DOHH2 (cell line): ENCODE results near the gene RAD51B.

ENCODE experiments used
- H3F3A ChIP-seq: fragments of 200-600 bp; sonication (generic), shearing (Covaris generic); 2 replicates; pipeline ENCODE4 v1.6.0; 2016; ENCODE audit warnings: antibody characterized with exemption, mild to moderate bottlenecking; ENCODE audit not compliant: control insufficient read depth, insufficient read depth
- H3K27ac ChIP-seq: fragments of 200-600 bp; sonication (generic); 2 replicates; pipeline ENCODE4 v1.5.1; 2014; ENCODE audit warnings: low read depth, mild to moderate bottlenecking, low read length, moderate library complexity
- H3K27me3 ChIP-seq: fragments of 200-600 bp; sonication (generic); 2 replicates; pipeline ENCODE4 v1.6.1; 2014; ENCODE audit warnings: mild to moderate bottlenecking, low read length, mixed read lengths; ENCODE audit not compliant: control insufficient read depth
- H3K36me3 ChIP-seq: fragments of 200-600 bp; sonication (generic); 2 replicates; pipeline ENCODE4 v1.6.1; 2014; ENCODE audit warnings: mild to moderate bottlenecking, low read length, moderate library complexity, mixed read lengths; ENCODE audit not compliant: control insufficient read depth
- H3K4me1 ChIP-seq: fragments of 200-600 bp; sonication (generic); 2 replicates; pipeline ENCODE4 v1.6.1; 2014; ENCODE audit warnings: mild to moderate bottlenecking, low read length, mixed read lengths; ENCODE audit not compliant: control insufficient read depth
- H3K4me2 ChIP-seq: fragments of 200-600 bp; sonication (generic); 2 replicates; pipeline ENCODE4 v1.6.0; 2014; ENCODE audit warnings: mild to moderate bottlenecking, low read length, moderate library complexity
- H3K4me3 ChIP-seq: fragments of 200-600 bp; sonication (generic); 2 replicates; pipeline ENCODE4 v1.5.1; 2014; ENCODE audit warnings: mild to moderate bottlenecking, low read length, mixed read lengths
- H3K79me2 ChIP-seq: fragments of 200-600 bp; sonication (generic); 2 replicates; pipeline ENCODE4 v1.6.1; 2014; ENCODE audit warnings: mild to moderate bottlenecking, low read length, mixed read lengths; ENCODE audit not compliant: control insufficient read depth
- H3K9me2 ChIP-seq: fragments of 200-600 bp; sonication (generic); replicated peaks from 2 replicates; pipeline ENCODE4 v1.6.1; 2014; ENCODE audit warnings: mild to moderate bottlenecking, low read length, mixed read lengths; ENCODE audit not compliant: control insufficient read depth
- H3K9me3 ChIP-seq: fragments of 200-600 bp; sonication (generic); 2 replicates; pipeline ENCODE4 v1.6.1; 2014; ENCODE audit warnings: antibody characterized with exemption, low read length, mixed read lengths; ENCODE audit not compliant: control insufficient read depth, insufficient read depth
- H4K20me1 ChIP-seq: fragments of 200-600 bp; sonication (generic); 2 replicates; pipeline ENCODE4 v1.6.0; 2014; ENCODE audit warnings: low read depth, mild to moderate bottlenecking, antibody characterized with exemption, low read length, moderate library complexity; ENCODE audit not compliant: control insufficient read depth, insufficient read depth
- EZH2phosphoT487 ChIP-seq: fragments of 200-600 bp; sonication (generic); IDR thresholded peaks from 2 replicates; pipeline ENCODE4 v1.6.1; 2017; ENCODE audit warnings: borderline replicate concordance, mild to moderate bottlenecking, antibody characterized with exemption, low read length, moderate library complexity, mixed read lengths
- TF ChIP-seq, protein P1 (sequence below): fragments of 200-600 bp; sonication (generic); IDR thresholded peaks from one replicate; pipeline ENCODE4 v1.5.1; 2014; ENCODE audit warnings: antibody characterized with exemption, mild to moderate bottlenecking, low read depth, low read length; ENCODE audit not compliant: poor library complexity, severe bottlenecking

RAD51B gene

GRCh38 chr14:68671909-68672308 lies 852.3 kb downstream of the RAD51B start:
- no peaks in the 10 kb centered on the region for H3K9me2 ChIP-seq
- no peak overlapping the region for H3K27ac ChIP-seq
- H3F3A ChIP-seq: peaks cover 22% of the 10 kb centered on the region

DNA sequence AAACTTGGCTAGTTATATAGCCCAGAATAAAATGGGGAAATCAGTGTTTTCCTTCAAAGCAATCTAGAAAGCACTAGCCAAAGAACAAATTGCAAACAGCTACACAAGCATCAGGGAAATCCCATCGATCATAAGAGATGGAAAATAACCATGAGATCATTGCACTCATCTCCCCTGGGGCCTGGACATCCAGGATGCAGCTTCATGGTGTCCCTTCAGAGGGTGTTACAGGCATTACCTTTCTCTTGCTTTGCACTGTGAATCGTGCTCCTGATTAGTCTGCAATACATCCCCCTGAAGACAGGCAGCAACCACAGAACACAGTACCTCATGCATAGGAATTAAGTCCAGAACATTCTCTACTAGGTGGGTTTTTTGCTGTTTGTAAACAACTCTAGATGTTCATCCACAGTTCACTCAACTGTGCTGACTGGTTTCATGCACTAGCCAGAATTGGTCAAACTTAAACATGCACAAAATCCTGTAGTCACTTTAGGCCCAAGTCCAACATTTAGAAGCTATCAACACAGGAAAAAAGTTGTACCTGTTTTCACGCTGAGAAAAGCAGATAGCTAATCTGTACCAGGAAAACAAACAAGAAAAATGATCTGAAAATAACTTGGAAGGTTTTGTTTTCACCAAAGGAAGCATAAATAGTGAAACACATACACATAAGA lies 853.2 kb downstream of the RAD51B start:
- H3K9me2 ChIP-seq: no peaks in the 10 kb centered on the region
- H3K79me2 ChIP-seq: no peaks in the 10 kb centered on the region
- H3K4me1 ChIP-seq: peaks cover 90% of the 10 kb centered on the region
- H3K27me3 ChIP-seq: no peaks in the 10 kb centered on the region
- H3K9me3 ChIP-seq: peaks cover 5% of the 10 kb centered on the region; the same call in 1 of the 2 replicates
- peak overlapping the region; percentile 26 for H3K4me2 ChIP-seq
- no peak overlapping the region for H3K4me3 ChIP-seq
- peaks cover 22% of the 10 kb centered on the region for H3F3A ChIP-seq
- H3K36me3 ChIP-seq: peaks cover 12% of the 10 kb centered on the region
- TF ChIP-seq, protein P1, sequence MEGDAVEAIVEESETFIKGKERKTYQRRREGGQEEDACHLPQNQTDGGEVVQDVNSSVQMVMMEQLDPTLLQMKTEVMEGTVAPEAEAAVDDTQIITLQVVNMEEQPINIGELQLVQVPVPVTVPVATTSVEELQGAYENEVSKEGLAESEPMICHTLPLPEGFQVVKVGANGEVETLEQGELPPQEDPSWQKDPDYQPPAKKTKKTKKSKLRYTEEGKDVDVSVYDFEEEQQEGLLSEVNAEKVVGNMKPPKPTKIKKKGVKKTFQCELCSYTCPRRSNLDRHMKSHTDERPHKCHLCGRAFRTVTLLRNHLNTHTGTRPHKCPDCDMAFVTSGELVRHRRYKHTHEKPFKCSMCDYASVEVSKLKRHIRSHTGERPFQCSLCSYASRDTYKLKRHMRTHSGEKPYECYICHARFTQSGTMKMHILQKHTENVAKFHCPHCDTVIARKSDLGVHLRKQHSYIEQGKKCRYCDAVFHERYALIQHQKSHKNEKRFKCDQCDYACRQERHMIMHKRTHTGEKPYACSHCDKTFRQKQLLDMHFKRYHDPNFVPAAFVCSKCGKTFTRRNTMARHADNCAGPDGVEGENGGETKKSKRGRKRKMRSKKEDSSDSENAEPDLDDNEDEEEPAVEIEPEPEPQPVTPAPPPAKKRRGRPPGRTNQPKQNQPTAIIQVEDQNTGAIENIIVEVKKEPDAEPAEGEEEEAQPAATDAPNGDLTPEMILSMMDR: no peak
- TF ChIP-seq EZH2phosphoT487: no peak
- no peak overlapping the region for H3K27ac ChIP-seq
- no peaks in the 10 kb centered on the region for H4K20me1 ChIP-seq

More at GRCh38 chr14:68671909-68672308, 852.3 kb downstream of the RAD51B start:
- H3K27me3 ChIP-seq: no peaks in the 10 kb centered on the region
- H3K36me3 ChIP-seq: peaks cover 14% of the 10 kb centered on the region
- peaks cover 90% of the 10 kb centered on the region for H3K4me1 ChIP-seq
- no peak overlapping the region for H3K4me3 ChIP-seq
- no peak for TF ChIP-seq EZH2phosphoT487
- TF ChIP-seq, protein P1: no peak
- H3K79me2 ChIP-seq: no peaks in the 10 kb centered on the region
- no peak overlapping the region for H3K4me2 ChIP-seq
- H3K9me3 ChIP-seq: peaks cover 5% of the 10 kb centered on the region; the same call in 1 of the 2 replicates
- H4K20me1 ChIP-seq: no peaks in the 10 kb centered on the region

- no peak overlapping the region for H3K27ac ChIP-seq
Measured at GRCh38 chr14:68673464-68673863, 853.9 kb downstream of the RAD51B start.

More at GRCh38 chr14:68673464-68673863, 853.9 kb downstream of the RAD51B start:
- Histone ChIP-seq H3K9me3 (peaks cover 5% of the 10 kb centered on the region; the same call in 1 of the 2 replicates), H3K27me3 (no peaks in the 10 kb centered on the region), H3K4me3 (no peak overlapping the region), H3K4me1 (peaks cover 90% of the 10 kb centered on the region), H3K36me3 (peaks cover 12% of the 10 kb centered on the region), H3F3A (peaks cover 22% of the 10 kb centered on the region), H3K79me2 (no peaks in the 10 kb centered on the region), H3K4me2 (no peak overlapping the region; the same call in 1 of the 2 replicates), H3K9me2 (no peaks in the 10 kb centered on the region), H4K20me1 (no peaks in the 10 kb centered on the region)
- no peak for TF ChIP-seq EZH2phosphoT487
- TF ChIP-seq, protein P1: no peak
